Measurements from ENCODE around the gene GJD2.

Gene GJD2

DNA sequence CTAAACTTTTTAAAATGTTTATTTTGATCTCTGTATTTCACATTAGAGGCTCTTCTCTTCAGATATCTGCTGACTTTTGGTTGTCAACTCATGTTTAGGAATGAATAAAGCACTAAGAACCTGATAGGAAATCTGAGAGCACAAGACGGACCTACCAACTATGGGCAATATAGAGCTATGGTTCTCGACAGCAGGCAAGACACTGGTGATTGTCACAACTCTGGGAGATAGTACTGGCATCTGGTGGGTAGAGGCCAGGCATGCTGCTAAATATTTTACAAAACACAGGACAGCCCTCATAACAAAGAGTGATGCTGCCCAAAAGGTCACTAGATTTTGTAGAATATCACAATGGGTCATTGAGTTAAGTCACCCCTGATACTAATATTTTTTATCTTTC is 17.5 kb upstream of the GJD2 start:
- DNase-seq: no peak

DNA sequence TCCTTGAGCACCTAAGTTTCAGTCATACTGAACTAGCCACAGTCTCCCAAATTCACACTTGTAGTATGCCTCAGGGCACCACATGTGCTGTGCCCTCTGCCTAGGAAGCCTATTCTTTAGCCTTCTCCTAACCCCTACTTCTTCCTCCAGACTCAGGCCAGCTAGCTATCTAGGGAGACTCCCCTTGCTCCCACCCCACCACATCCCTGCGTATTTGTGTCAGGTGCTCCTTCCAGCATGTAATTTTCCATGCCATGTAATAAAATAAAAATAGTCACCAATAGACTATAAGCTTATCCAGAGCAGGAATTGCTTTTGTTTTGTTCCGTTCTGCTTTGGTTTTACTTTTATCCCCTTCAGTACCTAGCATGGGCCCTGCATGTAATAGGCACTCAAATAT is 14.9 kb upstream of the GJD2 start:
- no peak for DNase-seq

DNA sequence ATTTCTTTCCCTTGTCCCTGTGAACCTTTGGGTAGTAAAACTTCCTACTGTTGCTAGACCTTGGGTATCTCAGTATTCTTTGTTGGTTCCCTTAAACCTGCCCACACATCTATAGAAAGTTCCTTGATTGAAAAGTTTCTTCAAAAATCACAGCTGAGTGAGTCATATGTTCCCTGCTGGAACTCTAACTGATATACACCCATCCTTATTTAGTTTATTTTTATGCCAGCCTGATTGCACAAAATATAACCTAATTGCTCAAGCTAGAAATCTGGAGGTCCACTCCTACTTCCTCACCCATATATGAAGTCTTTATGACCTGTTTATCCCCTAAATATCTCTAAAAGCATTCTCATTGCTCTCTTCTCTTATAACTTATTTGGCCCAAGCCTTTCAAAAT is 13.7 kb upstream of the GJD2 start:
- no peak for DNase-seq

DNA sequence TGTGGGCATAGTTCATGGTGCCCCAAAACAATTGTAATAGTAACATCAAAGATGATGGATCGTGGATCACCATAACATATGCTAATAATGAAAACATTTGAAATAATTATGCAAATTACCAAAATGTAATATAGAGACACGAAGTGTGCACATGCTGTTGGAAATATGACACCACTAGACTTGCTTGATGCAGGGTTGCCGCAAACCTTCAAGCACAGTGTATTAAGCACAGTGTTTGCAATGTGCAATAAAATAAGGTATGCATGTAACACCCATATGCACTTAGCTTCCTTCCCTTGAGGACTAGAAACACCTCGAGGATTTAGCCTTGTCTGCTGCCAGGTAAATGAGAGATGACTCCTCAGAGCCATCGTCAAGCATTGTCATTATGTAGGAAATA is 10.9 kb upstream of the GJD2 start:
- DNase-seq: no peak

DNA sequence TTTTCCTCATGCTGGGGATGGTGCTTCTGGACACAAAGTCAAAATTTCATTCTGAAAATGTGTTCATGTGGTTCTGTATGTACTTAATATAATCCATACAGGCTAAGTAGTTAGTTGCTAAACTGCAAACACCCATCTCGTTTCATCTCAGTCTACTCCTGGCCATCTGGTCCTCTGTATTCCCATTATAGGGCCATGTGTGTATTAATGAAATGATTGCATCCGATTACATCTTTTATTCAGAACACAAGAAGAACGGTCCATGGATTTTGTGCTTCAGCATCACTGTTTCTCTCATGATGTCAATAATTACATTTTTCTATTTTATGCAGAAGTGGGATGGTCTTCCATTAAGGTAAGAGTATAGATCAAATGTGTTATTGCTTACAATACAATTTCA is 6.1 kb upstream of the GJD2 start:
- no peak for DNase-seq

DNA sequence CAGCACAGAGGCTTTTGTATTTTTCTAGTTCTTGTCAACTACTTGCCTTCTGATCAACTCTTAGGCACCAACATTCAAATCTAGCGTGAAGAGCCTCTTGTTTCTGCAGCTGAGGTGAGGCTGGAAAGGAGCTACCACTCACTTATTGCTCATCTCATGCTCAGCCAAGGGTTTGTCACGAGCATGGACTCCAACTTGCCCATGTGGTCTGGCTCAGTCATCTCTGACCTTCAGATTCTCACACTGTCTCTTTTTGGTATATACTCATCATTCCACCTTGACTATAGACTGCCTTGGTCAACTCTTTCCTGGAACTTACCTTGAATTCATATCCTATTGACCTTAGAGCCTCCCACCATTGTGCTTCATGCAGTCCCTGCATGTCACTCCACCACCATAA is 5.2 kb upstream of the GJD2 start:
- no peak for DNase-seq

DNA sequence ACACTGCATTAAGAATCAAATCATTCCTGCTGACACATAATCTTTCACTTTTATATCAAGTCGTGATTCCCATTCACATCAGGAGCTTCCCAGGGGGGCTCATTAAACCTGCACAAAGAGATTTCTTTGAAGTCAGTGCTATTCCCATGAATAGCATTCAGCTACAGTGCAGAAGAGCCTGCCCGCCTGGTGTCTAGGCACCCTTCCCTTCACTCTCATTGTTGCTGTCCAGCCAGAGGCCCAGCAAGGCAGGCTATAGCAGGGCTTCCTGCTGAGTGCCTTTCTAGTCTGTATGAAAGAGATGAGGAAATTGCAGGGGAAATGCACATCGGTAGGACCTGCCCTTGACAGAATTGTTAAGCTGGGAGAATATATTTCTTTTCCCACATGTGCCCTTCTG is 4.5 kb upstream of the GJD2 start:
- DNase-seq: no peak

DNA sequence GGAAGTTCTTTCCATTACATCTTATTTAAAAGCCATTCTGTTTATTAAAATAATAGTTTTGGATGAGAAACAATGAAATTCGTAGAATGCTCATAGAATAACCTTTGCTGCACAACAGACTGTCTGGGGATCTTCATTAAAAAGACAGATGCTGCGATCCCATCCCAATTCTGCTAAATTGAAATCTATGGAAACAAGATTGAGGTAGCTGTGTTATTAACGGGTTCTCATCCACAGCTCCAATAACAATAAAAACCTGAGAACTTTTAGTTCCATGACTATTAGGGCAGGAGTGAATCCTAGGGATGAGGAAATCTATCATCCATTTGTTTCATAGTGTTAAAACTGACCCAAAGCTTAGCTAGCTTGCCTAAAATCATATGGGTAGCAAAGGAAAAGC is 2.5 kb upstream of the GJD2 start:
- no peak for DNase-seq

DNA sequence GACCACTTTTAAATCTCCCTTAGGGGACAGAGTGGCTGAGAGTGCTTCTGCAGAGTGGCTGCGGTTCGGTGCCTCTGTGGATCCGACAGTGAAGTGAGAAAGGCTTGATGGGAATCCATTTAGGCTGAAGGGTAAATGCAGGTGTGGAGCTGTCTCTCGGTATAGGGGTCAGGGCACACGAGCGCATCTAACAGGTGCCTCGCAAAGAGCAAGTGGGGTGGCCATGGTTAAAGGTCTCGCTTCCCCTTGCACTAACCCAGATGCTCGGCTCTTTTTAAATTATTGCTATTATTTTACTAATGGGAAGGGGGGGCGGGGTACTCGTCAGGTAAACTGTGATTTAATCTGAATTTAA is 598 bp upstream of the GJD2 start:
- DNase-seq: no peak

DNA sequence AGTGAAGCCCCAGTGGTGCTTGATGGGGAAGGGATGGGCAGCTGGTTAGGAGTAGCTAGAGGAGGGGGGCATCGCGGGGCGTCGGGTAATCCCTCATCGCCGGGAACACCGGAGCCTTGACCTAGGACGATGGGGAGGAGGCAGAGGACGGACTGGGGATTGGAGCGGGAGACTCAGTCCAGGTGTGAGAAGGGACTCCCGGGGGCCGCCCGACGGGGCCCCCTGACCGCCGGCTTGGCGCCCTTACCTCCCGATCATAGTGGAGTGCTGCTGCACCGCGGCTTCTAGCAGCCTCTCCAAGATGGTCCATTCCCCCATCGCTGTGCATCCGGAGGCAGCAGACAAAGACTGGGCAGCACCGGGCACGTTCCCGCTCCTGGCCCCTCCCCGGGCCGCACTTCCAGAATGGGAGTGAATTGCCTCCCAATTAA is 612 bp downstream of the GJD2 start:
- no peak for DNase-seq

DNA sequence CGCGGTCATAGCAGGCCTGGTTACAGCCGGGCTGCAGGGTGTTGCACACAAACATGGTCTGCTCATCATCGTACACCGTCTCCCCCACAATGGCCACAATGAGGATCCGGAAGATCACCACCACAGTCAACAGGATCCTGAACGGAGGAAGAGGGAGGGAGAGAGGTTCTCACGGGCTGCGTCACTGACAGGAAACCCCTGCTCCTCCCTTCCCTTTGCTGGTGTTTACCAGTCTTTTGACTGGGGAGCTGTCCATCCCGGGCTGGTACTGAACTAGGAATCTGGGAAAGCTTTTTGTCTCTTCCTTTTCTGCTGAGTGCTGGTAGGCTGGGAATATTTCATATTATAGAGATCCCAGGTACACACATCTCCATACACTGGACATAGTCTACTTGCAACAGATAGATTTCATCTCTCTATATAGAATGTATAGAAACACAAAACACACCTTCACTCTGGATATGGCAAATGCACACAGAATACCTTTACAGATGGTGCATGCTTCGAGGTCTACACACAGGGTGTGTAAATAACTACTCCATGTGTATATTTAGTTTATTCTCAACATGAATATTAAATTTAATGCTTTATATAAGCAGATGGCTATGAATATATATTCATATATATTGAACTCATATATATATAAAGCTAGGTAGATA is 1.4 kb downstream of the GJD2 start:
- no peak for DNase-seq

DNA sequence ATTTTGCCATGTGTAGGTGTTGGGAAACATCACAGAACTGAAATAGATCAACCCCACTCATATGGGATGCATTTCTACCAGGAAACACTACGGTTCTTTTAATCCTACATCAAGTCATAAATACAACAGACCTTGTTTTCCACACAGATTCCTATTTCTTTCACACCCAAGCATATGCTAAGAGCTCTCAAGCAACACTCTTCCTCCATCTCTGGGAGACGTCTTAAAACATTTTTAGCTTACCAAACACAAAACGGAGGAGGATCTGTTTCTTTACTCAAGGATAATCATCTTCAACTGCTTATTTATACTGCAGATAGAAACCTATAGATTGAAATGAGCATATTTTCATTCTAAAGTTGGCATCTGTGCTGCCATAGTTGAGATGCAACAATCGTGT is 5.1 kb downstream of the GJD2 start:
- no peak for DNase-seq

DNA sequence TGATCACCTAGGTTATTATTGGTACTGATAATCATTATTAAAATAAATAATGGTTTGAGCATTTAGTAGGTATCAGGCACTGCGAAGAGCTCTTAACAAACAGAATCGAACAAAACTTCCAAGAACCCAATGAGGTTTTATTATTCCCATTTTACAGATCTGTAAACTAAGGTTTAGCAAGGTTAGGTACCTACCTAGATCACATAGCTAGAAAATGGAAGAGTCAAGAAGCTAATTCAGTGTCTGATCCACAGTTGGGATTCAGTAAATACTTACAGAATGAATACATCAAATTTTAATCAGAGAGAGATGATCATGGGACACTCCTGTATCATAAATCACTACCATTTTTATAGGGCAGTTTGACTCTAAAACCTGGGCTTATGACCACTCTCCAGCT is 15.5 kb downstream of the GJD2 start:
- DNase-seq: no peak

DNA sequence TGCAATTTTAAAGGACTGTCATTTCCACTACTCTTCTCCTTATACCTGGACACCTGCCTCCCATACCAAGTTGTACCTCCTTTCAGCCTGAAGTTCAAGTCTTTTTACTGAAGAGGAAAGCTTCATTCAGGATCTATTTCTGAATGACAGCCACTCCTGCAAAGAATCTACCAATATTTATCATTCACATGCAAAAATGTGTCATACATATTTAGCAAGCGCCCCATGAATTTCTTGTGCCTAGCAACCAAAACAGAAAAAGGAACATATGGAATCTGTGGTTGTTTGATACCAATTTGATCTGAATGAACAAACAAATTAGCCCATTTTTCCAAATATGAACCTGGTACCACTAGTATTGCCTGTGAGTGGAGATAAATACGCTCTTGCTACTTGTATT is 16.8 kb downstream of the GJD2 start:
- DNase-seq: no peak

DNA sequence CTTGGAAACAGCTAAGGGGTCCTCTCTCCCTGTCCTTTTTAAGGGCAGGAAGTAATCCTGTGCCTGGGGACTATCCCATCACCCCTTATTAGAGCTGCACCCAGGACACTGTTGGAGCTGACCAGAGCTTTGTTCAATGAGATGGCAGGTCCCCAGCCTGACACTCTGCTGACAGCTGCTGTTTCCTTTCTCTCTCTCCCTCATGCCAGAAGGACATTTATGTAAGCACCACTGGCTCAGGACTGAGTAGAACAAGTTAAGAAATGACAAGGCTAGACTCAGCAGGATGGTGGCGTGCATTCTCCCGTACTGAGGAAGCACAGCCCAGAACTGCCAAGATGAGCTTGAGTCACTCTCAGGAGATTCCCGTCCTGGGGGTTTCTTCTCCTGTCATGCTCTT is 17.3 kb downstream of the GJD2 start:
- DNase-seq: no peak

DNA sequence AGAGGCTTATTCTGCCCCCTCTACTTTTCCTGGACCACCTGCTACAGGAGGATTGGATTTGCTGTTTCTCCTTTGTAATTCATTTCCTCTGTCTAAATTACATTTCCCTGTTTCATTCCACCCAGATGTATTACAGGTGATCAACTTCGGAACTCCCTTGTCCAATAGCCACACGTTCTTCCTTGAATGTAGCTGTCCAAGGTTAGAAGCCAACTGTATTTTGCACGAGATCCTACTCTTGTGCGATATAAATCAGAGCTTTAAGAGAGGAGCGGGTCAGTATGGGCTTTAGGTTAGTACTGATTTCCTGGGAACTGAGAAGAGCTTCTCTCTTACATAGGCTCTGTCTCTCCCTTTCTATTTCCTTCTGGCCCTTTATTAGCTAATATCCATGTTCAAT is 20.5 kb downstream of the GJD2 start:
- DNase-seq: no peak

DNA sequence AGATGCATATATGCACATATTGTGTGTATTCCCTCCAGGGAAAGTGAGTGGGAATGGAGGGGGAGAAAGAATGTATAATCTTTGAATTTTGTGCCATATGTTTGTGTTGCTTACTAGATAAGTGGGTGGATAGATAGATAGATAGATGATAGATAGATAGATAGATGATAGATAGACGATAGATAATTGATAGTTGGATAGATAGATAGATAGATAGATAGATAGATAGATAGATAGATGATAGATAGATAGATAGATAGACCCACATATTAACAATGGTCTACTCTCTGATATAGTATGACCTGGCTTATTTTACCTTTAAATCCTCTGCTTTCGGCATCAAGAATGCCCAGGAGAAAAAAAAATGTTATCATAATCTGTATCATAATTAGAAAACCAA is 21.2 kb downstream of the GJD2 start:
- no peak for DNase-seq

DNA sequence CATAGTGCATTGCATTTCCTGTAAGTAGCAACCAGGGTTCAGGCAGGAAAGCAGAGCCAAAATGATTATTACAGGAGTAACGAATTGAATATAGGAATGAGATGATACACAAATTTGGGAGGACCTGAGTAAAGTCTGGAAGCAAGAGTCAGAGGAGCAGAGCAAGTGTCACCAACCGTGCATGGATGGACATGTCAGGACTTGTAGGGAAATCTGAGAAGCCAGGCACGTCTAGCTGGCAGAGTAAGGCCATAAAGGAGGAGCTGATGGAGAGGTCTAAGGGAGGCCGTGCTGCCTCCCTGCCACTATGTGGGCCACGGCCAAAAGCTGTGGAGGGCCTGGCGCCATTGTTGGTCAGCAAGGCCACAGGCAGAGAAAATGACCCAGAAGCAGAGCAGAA is 22.4 kb downstream of the GJD2 start:
- DNase-seq: no peak

DNA sequence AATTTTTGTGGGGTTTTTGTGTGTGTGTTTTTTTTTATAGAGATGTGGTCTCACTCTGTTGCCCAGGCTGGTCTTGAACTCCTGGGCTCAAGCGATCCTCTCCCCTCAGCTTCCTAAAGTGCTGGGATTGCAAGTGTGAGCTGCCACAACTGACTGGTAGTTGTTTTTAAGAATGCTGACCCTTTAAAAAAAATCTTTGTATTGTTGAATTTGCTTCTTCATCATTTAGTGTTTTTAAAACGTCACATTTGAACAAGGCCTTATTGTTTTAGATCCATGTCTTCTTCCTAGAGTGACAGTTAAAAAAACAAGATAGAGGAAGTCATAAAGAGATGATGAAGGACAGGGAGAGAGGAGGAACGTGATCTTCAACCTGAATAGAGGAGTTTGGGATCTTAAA is 24.1 kb downstream of the GJD2 start:
- no peak for DNase-seq

DNA sequence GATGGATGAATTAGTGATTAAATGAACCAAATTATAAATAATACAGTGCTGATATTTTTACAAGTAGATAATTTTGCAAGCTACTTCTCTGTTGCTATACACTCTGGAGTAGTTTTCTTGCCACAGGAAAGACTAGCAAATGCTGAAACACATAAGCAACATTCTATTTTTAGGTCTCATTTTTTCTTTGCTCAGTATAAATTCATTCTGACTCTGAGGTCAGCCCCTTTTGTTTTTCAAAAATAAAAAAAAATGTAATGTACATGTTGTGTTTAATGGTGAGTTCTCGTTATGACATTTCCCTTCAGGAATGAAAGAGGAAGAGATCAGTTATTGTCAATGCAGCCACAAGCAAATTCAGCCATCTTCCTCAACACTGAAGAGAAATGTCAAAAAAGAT is 24.9 kb downstream of the GJD2 start:
- DNase-seq: no peak

DNA sequence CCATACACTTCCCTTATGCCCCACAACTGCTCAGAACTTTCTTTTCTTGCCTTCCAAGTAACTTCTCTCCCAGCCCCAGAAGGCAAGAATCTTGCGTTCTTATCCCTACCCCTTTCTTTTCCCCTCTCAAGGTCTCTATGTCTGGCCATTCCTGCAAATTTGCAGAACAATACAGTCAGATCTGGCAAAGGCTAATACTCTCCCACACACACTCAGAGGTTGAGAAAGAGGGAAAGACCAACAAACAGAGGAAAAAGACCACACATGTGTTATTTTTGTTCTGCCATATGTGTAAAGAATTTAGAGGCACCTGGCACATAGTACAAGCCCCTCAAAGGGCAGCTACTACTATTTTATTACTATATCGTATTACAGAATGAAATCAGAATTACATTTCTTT is 25.7 kb downstream of the GJD2 start:
- DNase-seq: no peak

DNA sequence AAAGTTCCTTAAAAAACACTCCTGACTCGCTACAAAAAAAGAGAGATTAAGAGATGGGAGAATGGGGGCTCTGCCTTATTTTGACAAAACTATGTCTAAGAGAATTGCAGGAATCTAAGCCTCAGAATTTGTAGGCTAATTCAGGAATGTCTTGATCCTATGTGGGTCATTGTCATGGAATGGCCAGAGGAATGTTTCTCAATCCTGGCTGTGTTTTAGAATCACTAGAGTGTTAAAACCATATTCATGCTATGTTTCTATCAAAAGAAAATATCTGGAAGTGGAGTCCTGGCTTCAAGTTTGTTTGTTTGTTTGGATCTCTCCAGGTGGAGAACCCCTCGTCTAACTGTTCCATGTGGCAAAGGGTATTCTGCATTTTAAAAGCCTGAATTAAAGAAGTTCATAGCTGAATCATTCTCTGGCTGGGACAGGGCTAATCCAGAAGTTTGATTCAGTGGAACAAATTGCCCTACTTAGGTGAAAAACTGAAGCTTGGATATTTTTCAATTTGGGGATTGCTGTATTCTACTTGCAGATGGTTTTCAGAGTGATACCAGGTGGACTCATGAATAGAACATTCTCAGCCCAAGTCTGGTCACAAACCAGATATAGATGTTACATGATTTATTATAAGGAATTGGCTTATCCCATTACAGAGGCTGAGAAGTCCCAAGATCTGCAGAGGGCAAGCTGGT is 28.2 kb downstream of the GJD2 start:
- DNase-seq: no peak

DNA sequence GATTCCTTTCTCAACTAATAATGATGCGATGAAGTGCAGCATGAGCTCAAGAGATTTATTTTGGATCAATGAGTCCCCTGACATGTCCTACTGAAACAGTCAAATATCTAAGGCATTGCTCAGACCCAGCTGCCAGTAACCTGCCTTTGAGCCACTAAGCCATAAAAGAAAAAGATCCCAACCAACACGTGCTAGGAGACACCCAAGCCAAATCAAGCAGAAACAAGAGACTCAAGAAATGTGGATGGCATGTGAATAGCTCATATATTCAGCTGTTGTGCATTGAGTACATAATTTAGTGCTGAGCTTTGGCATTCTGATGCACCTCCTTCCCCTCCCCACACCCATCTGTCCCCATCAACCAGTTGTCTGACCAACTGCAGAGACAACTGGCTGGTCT is 29.2 kb downstream of the GJD2 start:
- no peak for DNase-seq

DNA sequence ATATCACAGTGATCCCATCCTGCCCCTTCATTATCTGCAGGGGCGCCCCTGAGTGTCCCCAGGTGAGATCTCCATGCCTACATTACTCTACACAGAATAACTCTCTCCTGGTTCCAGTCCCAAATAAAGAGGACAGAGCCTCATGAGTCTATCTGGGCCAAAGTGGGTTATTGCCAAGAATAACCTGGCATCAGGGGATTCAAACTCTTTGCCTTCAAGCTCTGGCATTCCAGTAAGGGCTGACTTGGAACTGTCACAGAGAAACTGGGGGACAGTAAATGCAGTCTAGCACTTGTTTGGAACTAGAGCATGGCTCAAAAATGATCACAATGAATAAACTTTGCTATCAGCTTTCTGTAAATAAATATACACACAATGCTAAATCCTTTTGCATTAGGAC is 30.3 kb downstream of the GJD2 start:
- DNase-seq: no peak

DNA sequence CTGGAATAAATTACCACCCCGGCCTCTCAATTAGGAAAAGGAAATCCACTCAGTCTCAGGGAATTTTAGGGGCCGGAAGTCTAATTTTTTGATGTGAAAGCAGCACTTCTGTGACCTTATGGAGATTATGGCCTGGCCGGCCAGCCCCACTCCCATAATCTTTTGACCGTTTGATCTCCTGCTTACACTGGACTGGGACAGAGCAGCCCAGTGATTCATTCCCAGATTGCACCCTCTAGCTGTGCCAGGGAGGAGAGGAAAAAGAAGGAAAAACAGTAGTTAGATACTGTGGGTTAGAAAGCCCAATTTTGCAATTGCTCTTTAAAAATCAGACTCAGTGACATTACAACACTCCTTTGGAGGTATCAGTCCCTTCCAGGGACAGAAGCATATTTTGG is 32.4 kb downstream of the GJD2 start:
- no peak for DNase-seq
